Right atrium auricular region (tissue), 2 donors: ENCODE measurements around the gene PSMB11. TPM values are rescaled to one million over a fixed set of nuclear protein-coding genes. Genes with fewer than 3 reads are reported as not detected.

ENCODE experiments used
- DNase-seq: peaks from one replicate; pipeline ENCODE4 v3.0.0-alpha.2; 2019; ENCODE audit warnings: low spot score
- H3K27ac ChIP-seq, 2 donors: fragments of 200-600 bp; sonication (generic); 1 replicate in 1 of 2; 2 replicates in 1 of 2; pipeline ENCODE4 v1.5.1; 2016 to 2019
- H3K27me3 ChIP-seq, 2 donors: fragments of 200-600 bp; sonication (generic); one replicate each; pipeline versions ENCODE4 v1.5.1 to v1.6.0; 2017 to 2019
- H3K36me3 ChIP-seq: fragments of 200-600 bp; sonication (generic); one replicate; pipeline ENCODE4 v1.5.1; 2016
- H3K4me1 ChIP-seq, 2 donors: fragments of 200-600 bp; sonication (generic); one replicate each; pipeline versions ENCODE4 v1.5.1 to v1.6.0; 2017 to 2019
- H3K4me3 ChIP-seq, 2 donors: fragments of 200-600 bp; sonication (generic); 1 replicate in 1 of 2; 2 replicates in 1 of 2; pipeline ENCODE4 v1.5.1; 2017 to 2019; ENCODE audit warnings: mild to moderate bottlenecking in 1 of 2, moderate library complexity in 1 of 2
- H3K9me3 ChIP-seq, 2 donors: fragments of 200-600 bp; sonication (generic); one replicate each; pipeline ENCODE4 v1.5.1; 2019
- CTCF ChIP-seq, 2 donors: fragments of 200-600 bp; sonication (generic); IDR thresholded peaks; one replicate each; pipeline ENCODE4 v1.5.1; 2019; ENCODE audit warnings: antibody characterized with exemption in 2 of 2
- total RNA-seq, 2 donors: library from RNA; depleted of rRNA; stranded (reverse); fragments of >200 nt; gene quantifications; one replicate each; pipeline ENCODE4 v1.1.0, GENCODE V29; 2016

Gene PSMB11
- total RNA-seq: not detected

- no peaks in the 10 kb centered on the region for H3K36me3 ChIP-seq
- no peaks in the 10 kb centered on the region for H3K27me3 ChIP-seq
- no peak for TF ChIP-seq CTCF (IDR thresholded peaks at IDR 0.05)
- peaks cover 0 to 9% of the 10 kb centered on the region in 2 donors for H3K4me1 ChIP-seq
- H3K4me3 ChIP-seq: no peak within 1 kb of the TSS
- H3K27ac ChIP-seq: no peak within 1 kb of the TSS
- DNase-seq: no peak
- no peaks in the 10 kb centered on the region for H3K9me3 ChIP-seq
These were observed at the start of gene PSMB11 for GRCh38 chr14:23042162-23042965. Gene PSMB11 (plus strand): TSS chr14:23042212. CDS start chr14:23042226, 14 bp downstream.

- Histone ChIP-seq H3K27ac (no peak overlapping the region), H3K27me3 (no peaks in the 10 kb centered on the region), H3K36me3 (no peaks in the 10 kb centered on the region), H3K9me3 (no peaks in the 10 kb centered on the region), H3K4me3 (no peak overlapping the region), H3K4me1 (peaks cover 0 to 11% of the 10 kb centered on the region in 2 donors)
- no peak for TF ChIP-seq CTCF (IDR thresholded peaks at IDR 0.05)
- no peak for DNase-seq
These were observed 48.5 kb upstream of the PSMB11 start for GRCh38 chr14:22993517-22993916.

- Histone ChIP-seq H3K4me3 (no peak overlapping the region), H3K27ac (no peak overlapping the region), H3K4me1 (peaks cover 0 to 16% of the 10 kb centered on the region in 2 donors), H3K27me3 (no peaks in the 10 kb centered on the region), H3K36me3 (no peaks in the 10 kb centered on the region), H3K9me3 (no peaks in the 10 kb centered on the region)
- DNase-seq: no peak
- peak; percentile 33 to 70 for TF ChIP-seq CTCF (IDR thresholded peaks at IDR 0.05)
These were observed 47.2 kb upstream of the PSMB11 start for GRCh38 chr14:22994762-22995275.

- Histone ChIP-seq H3K4me3 (no peak overlapping the region), H3K36me3 (no peaks in the 10 kb centered on the region), H3K27ac (no peak overlapping the region), H3K27me3 (no peaks in the 10 kb centered on the region), H3K4me1 (peaks cover 0 to 16% of the 10 kb centered on the region in 2 donors), H3K9me3 (no peaks in the 10 kb centered on the region)
- no peak for DNase-seq
- TF ChIP-seq CTCF (IDR thresholded peaks at IDR 0.05): no peak
These were observed 46.0 kb upstream of the PSMB11 start for GRCh38 chr14:22995889-22996625.

GRCh38 chr14:22996768-22997654, 45.0 kb upstream of the PSMB11 start:
- TF ChIP-seq CTCF (IDR thresholded peaks at IDR 0.05): no peak
- DNase-seq: no peak
- Histone ChIP-seq H3K9me3 (no peaks in the 10 kb centered on the region), H3K27me3 (no peaks in the 10 kb centered on the region), H3K4me1 (peaks cover 0 to 16% of the 10 kb centered on the region in 2 donors), H3K36me3 (no peaks in the 10 kb centered on the region), H3K27ac (no peak overlapping the region), H3K4me3 (no peak overlapping the region)
